H1 (cell line): Measurements from ENCODE around the gene NEURL1. TPM values are rescaled to one million over a fixed set of nuclear protein-coding genes. Genes with fewer than 3 reads are reported as not detected.

Experiments used
- CBX5 ChIP-seq: fragments of 300-800, 300-1000 bp; sonication (generic); IDR thresholded peaks from 2 replicates; pipeline ENCODE4 v1.7.1; 2016; ENCODE audit warnings: antibody characterized with exemption, low read length, low read depth
- EP300 ChIP-seq, 2 experiments: IDR thresholded peaks; 1 replicate in 1 of 2; 2 replicates in 1 of 2; pipeline ENCODE4 v1.6.1; 2011 to 2012; ENCODE audit warnings: low read depth in 2 of 2, low read length in 2 of 2, mild to moderate bottlenecking in 2 of 2, borderline replicate concordance in 1 of 2, inconsistent platforms in 1 of 2, moderate library complexity in 1 of 2
- JUN ChIP-seq: IDR thresholded peaks from 2 replicates; pipeline ENCODE4 v1.6.1; 2011; ENCODE audit warnings: low read depth, mild to moderate bottlenecking, improper control_type of control experiment, low read length
- NANOG ChIP-seq: IDR thresholded peaks from 2 replicates; pipeline ENCODE4 v1.6.1; 2011; ENCODE audit warnings: low read length, low read depth, mild to moderate bottlenecking, inconsistent platforms; ENCODE audit not compliant: insufficient read depth, poor library complexity, severe bottlenecking
- RBBP5 ChIP-seq: IDR thresholded peaks from 2 replicates; pipeline ENCODE4 v1.7.1; 2012; ENCODE audit warnings: low read depth, mild to moderate bottlenecking, inconsistent platforms, low read length, moderate library complexity, borderline replicate concordance
- polyA plus RNA-seq, 7 experiments: library from polyadenylated mRNA; depleted of rRNA in 3 of 7; stranded (reverse) in 5 of 7; unstranded in 2 of 7; fragments of >200 nt in 5 of 7; fragments of 200-250 nt in 2 of 7; gene quantifications; 1 replicate in 5 of 7; 2 replicates in 1 of 7; 4 replicates in 1 of 7; pipeline versions ENCODE4 v1.2.1 to v1.2.3, GENCODE V29; 2011 to 2013; ENCODE audit warnings: missing spikeins in 2 of 7, mixed read lengths in 2 of 7
- total RNA-seq: library from RNA; stranded (reverse); fragmentation: NEBNext Ultra II Directional; extraction: Animal tissue kit (Norgen Biotek cat#: 25700); gene quantifications from 2 replicates; pipeline ENCODE4 v1.2.1, GENCODE V29; 2021
- TF ChIP-seq, protein P1 (sequence below): fragments of 300-600 bp; sonication (generic); IDR thresholded peaks from 2 replicates; pipeline ENCODE4 v1.7.1; 2012; ENCODE audit warnings: low read length, moderate library complexity, mild to moderate bottlenecking, inconsistent platforms; ENCODE audit not compliant: insufficient replicate concordance
- TF ChIP-seq, protein P2 (sequence below): IDR thresholded peaks from 2 replicates; pipeline ENCODE4 v1.6.1; 2011; ENCODE audit warnings: low read depth, mild to moderate bottlenecking, low read length; ENCODE audit not compliant: insufficient read depth
- TF ChIP-seq, protein P3 (sequence below), 3 experiments: IDR thresholded peaks; 1 replicate in 2 of 3; 2 replicates in 1 of 3; pipeline versions ENCODE4 v1.5.1 to v1.6.1; 2011; ENCODE audit warnings: low read length in 3 of 3, mild to moderate bottlenecking in 3 of 3, inconsistent platforms in 2 of 3, low read depth in 1 of 3, moderate library complexity in 1 of 3; ENCODE audit not compliant: insufficient read depth in 1 of 3; ENCODE audit errors: control extremely low read depth in 1 of 3

The NEURL1 gene
- total and polyA plus RNA-seq, 2 of the 8 experiments (the other 6 are each of a cell fraction or from before 2014, with no cell fraction given) = 0.54 to 0.58 TPM

DNA sequence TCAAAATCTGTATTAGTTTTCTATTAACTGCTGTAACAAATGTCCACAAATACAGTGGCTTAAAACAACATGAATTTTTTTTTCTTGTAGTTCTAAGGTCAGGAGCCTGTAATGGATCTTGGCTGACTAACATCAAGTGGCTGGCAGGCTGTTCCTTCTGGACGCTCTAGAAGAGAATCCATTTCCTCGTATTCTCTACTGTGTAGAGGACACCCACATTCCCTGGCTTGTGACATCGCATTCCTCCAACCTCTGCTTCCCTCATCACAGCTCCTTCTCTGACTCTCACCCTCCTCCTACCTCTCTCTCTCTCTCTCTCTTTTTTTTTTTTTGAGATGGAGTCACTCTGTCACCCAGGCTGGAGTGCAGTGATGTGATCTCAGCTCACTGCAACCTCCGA lies 30.0 kb upstream of the NEURL1 start (continued):
- TF ChIP-seq, protein P1, sequence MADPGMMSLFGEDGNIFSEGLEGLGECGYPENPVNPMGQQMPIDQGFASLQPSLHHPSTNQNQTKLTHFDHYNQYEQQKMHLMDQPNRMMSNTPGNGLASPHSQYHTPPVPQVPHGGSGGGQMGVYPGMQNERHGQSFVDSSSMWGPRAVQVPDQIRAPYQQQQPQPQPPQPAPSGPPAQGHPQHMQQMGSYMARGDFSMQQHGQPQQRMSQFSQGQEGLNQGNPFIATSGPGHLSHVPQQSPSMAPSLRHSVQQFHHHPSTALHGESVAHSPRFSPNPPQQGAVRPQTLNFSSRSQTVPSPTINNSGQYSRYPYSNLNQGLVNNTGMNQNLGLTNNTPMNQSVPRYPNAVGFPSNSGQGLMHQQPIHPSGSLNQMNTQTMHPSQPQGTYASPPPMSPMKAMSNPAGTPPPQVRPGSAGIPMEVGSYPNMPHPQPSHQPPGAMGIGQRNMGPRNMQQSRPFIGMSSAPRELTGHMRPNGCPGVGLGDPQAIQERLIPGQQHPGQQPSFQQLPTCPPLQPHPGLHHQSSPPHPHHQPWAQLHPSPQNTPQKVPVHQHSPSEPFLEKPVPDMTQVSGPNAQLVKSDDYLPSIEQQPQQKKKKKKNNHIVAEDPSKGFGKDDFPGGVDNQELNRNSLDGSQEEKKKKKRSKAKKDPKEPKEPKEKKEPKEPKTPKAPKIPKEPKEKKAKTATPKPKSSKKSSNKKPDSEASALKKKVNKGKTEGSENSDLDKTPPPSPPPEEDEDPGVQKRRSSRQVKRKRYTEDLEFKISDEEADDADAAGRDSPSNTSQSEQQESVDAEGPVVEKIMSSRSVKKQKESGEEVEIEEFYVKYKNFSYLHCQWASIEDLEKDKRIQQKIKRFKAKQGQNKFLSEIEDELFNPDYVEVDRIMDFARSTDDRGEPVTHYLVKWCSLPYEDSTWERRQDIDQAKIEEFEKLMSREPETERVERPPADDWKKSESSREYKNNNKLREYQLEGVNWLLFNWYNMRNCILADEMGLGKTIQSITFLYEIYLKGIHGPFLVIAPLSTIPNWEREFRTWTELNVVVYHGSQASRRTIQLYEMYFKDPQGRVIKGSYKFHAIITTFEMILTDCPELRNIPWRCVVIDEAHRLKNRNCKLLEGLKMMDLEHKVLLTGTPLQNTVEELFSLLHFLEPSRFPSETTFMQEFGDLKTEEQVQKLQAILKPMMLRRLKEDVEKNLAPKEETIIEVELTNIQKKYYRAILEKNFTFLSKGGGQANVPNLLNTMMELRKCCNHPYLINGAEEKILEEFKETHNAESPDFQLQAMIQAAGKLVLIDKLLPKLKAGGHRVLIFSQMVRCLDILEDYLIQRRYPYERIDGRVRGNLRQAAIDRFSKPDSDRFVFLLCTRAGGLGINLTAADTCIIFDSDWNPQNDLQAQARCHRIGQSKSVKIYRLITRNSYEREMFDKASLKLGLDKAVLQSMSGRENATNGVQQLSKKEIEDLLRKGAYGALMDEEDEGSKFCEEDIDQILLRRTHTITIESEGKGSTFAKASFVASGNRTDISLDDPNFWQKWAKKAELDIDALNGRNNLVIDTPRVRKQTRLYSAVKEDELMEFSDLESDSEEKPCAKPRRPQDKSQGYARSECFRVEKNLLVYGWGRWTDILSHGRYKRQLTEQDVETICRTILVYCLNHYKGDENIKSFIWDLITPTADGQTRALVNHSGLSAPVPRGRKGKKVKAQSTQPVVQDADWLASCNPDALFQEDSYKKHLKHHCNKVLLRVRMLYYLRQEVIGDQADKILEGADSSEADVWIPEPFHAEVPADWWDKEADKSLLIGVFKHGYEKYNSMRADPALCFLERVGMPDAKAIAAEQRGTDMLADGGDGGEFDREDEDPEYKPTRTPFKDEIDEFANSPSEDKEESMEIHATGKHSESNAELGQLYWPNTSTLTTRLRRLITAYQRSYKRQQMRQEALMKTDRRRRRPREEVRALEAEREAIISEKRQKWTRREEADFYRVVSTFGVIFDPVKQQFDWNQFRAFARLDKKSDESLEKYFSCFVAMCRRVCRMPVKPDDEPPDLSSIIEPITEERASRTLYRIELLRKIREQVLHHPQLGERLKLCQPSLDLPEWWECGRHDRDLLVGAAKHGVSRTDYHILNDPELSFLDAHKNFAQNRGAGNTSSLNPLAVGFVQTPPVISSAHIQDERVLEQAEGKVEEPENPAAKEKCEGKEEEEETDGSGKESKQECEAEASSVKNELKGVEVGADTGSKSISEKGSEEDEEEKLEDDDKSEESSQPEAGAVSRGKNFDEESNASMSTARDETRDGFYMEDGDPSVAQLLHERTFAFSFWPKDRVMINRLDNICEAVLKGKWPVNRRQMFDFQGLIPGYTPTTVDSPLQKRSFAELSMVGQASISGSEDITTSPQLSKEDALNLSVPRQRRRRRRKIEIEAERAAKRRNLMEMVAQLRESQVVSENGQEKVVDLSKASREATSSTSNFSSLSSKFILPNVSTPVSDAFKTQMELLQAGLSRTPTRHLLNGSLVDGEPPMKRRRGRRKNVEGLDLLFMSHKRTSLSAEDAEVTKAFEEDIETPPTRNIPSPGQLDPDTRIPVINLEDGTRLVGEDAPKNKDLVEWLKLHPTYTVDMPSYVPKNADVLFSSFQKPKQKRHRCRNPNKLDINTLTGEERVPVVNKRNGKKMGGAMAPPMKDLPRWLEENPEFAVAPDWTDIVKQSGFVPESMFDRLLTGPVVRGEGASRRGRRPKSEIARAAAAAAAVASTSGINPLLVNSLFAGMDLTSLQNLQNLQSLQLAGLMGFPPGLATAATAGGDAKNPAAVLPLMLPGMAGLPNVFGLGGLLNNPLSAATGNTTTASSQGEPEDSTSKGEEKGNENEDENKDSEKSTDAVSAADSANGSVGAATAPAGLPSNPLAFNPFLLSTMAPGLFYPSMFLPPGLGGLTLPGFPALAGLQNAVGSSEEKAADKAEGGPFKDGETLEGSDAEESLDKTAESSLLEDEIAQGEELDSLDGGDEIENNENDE = no peak
- TF ChIP-seq RBBP5 (no peak), JUN (no peak), EP300 (IDR thresholded peaks at IDR 0.05; ENCODE audit: borderline replicate concordance in 1 of 2, low read depth in 2 of 2, low read length in 2 of 2) (no peak), CBX5 (no peak), NANOG (no peak)
- TF ChIP-seq, protein P2, sequence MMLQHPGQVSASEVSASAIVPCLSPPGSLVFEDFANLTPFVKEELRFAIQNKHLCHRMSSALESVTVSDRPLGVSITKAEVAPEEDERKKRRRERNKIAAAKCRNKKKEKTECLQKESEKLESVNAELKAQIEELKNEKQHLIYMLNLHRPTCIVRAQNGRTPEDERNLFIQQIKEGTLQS = no peak
- TF ChIP-seq, protein P3, sequence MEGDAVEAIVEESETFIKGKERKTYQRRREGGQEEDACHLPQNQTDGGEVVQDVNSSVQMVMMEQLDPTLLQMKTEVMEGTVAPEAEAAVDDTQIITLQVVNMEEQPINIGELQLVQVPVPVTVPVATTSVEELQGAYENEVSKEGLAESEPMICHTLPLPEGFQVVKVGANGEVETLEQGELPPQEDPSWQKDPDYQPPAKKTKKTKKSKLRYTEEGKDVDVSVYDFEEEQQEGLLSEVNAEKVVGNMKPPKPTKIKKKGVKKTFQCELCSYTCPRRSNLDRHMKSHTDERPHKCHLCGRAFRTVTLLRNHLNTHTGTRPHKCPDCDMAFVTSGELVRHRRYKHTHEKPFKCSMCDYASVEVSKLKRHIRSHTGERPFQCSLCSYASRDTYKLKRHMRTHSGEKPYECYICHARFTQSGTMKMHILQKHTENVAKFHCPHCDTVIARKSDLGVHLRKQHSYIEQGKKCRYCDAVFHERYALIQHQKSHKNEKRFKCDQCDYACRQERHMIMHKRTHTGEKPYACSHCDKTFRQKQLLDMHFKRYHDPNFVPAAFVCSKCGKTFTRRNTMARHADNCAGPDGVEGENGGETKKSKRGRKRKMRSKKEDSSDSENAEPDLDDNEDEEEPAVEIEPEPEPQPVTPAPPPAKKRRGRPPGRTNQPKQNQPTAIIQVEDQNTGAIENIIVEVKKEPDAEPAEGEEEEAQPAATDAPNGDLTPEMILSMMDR (IDR thresholded peaks at IDR 0.05; ENCODE audit: control extremely low read depth in 1 of 3, insufficient read depth in 1 of 3, low read depth in 1 of 3, low read length in 3 of 3) = no peak
